ENCODE results near the gene MGAT3. TPM values are rescaled to one million over a fixed set of nuclear protein-coding genes. Genes with fewer than 3 reads are reported as not detected.

MGAT3 gene
- total RNA-seq, 1 experiment from 2014 or later, result 0.20 TPM

DNA sequence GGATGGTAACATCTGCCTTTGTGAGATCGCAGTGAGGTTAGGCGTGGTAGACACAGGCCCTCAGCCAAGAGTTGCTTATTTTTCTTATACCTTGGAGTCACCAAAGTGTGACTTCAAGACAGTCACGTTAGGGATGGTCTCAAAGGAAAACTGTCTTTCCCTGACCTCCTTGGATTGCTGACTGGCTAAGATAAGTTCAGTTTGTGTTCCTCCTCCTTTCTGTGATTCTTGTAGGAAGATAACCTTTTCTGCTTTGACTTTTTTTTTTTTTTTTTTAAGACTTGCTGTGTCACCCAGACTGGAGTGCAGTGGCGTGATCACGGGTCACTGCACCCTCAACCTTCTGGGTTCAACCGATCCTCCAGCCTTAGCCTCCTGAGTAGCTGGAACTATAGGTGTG is 34.1 kb upstream of the MGAT3 start:
- no peaks in the 10 kb centered on the region for H4K20me1 ChIP-seq (ENCODE audit: insufficient read depth)
- H3K9me2 ChIP-seq (ENCODE audit: insufficient read depth), result no peaks in the 10 kb centered on the region
- ChIA-PET POLR2A (interaction anchor here (0.7 kb wide), 1 partner anchor 1288 kb away, joined by 3 read pairs; no protein-coding TSS in a partner anchor), RAD21 (ENCODE audit: low non-redundant PET in 1 of 2, low total read pairs in 2 of 2, uncharacterized antibody in 2 of 2, unreplicated experiment in 2 of 2) (no interaction called here), CTCF (no interaction called here)
- ATAC-seq (no peak), DNase-seq (ENCODE audit: low read depth, low spot score) (no peak)
- no peak overlapping the region for H3K4me2 ChIP-seq (ENCODE audit: low read length)
- H3K9ac ChIP-seq (ENCODE audit: low read length), result no peak overlapping the region
- H3K9me3 ChIP-seq (ENCODE audit: control insufficient read depth in 1 of 2, insufficient read depth in 1 of 2, low read depth in 1 of 2, low read length in 2 of 2), result no peaks in the 10 kb centered on the region
- H3K36me3 ChIP-seq (ENCODE audit: control insufficient read depth in 1 of 2, insufficient read depth in 2 of 2, low read length in 2 of 2), result peaks cover 20 to 22% of the 10 kb centered on the region in 2 experiments; a peak in 3 of 4 replicates
- H3K27ac ChIP-seq (ENCODE audit: low read depth, low read length), result no peak overlapping the region
- TF ChIP-seq CEBPB (IDR thresholded peaks at IDR 0.05; ENCODE audit: low read depth), result no peak
- TF ChIP-seq CTCF (IDR thresholded peaks at IDR 0.05 in 2 of 3, conservative IDR thresholded peaks at IDR 0.05 in 1 of 3; ENCODE audit: borderline replicate concordance in 1 of 3, insufficient read depth in 1 of 3, low read depth in 2 of 3, low read length in 2 of 3), result no peak
- no peak for TF ChIP-seq FOSL1 (IDR thresholded peaks at IDR 0.05; ENCODE audit: low read depth)
- no peak for TF ChIP-seq EGR1 (IDR thresholded peaks at IDR 0.05; ENCODE audit: low read depth)
- no peak for TF ChIP-seq CBX3 (IDR thresholded peaks at IDR 0.05; ENCODE audit: low read depth)
- TF ChIP-seq ELF1 (IDR thresholded peaks at IDR 0.05; ENCODE audit: borderline replicate concordance, low read depth), result no peak
- no peak for TF ChIP-seq ZBTB33 (IDR thresholded peaks at IDR 0.05; ENCODE audit: extremely low read depth, insufficient replicate concordance, low read length)
- no peak for TF ChIP-seq SP1 (IDR thresholded peaks at IDR 0.05; ENCODE audit: low read depth)
- TF ChIP-seq TCF7L2 (IDR thresholded peaks at IDR 0.05; ENCODE audit: borderline replicate concordance, extremely low read depth, insufficient read depth, insufficient read length), result no peak
- no peak for TF ChIP-seq ZFX (IDR thresholded peaks at IDR 0.05)
- TF ChIP-seq POLR2AphosphoS5 (IDR thresholded peaks at IDR 0.05; ENCODE audit: low read depth, low read length), result no peak
- no peak for TF ChIP-seq SRF (IDR thresholded peaks at IDR 0.05; ENCODE audit: low read depth)
- no peak for TF ChIP-seq ZNF274 (IDR thresholded peaks at IDR 0.05; ENCODE audit: low read depth, low read length)
- TF ChIP-seq EZH2phosphoT487 (IDR thresholded peaks at IDR 0.05; ENCODE audit: borderline replicate concordance), result no peak
- no peak for TF ChIP-seq JUND (IDR thresholded peaks at IDR 0.05)
- TF ChIP-seq EZH2 (IDR thresholded peaks at IDR 0.05), result no peak
- TF ChIP-seq POLR2A (IDR thresholded peaks at IDR 0.05; ENCODE audit: borderline replicate concordance, extremely low read depth, insufficient read depth, insufficient read length), result no peak
- no peak for TF ChIP-seq RAD21 (IDR thresholded peaks at IDR 0.05; ENCODE audit: low read depth)
- TF ChIP-seq ATF3 (IDR thresholded peaks at IDR 0.05), result no peak
- TF ChIP-seq, protein P1, sequence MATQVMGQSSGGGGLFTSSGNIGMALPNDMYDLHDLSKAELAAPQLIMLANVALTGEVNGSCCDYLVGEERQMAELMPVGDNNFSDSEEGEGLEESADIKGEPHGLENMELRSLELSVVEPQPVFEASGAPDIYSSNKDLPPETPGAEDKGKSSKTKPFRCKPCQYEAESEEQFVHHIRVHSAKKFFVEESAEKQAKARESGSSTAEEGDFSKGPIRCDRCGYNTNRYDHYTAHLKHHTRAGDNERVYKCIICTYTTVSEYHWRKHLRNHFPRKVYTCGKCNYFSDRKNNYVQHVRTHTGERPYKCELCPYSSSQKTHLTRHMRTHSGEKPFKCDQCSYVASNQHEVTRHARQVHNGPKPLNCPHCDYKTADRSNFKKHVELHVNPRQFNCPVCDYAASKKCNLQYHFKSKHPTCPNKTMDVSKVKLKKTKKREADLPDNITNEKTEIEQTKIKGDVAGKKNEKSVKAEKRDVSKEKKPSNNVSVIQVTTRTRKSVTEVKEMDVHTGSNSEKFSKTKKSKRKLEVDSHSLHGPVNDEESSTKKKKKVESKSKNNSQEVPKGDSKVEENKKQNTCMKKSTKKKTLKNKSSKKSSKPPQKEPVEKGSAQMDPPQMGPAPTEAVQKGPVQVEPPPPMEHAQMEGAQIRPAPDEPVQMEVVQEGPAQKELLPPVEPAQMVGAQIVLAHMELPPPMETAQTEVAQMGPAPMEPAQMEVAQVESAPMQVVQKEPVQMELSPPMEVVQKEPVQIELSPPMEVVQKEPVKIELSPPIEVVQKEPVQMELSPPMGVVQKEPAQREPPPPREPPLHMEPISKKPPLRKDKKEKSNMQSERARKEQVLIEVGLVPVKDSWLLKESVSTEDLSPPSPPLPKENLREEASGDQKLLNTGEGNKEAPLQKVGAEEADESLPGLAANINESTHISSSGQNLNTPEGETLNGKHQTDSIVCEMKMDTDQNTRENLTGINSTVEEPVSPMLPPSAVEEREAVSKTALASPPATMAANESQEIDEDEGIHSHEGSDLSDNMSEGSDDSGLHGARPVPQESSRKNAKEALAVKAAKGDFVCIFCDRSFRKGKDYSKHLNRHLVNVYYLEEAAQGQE (IDR thresholded peaks at IDR 0.05; ENCODE audit: low read depth), result no peak
- no peaks in the 10 kb centered on the region for H3K4me1 ChIP-seq (ENCODE audit: control insufficient read depth in 1 of 2, insufficient read depth in 2 of 2, low read length in 2 of 2)
- H3K27me3 ChIP-seq (ENCODE audit: insufficient read depth, low read length), result no peaks in the 10 kb centered on the region
- intact Hi-C loops (cut with micrococcal nuclease), result no loop called here
- no peak overlapping the region for H3K4me3 ChIP-seq (replicated peaks in 1 of 2; ENCODE audit: low read depth in 1 of 2, low read length in 2 of 2)
- H2AFZ ChIP-seq (ENCODE audit: low read depth, low read length, poor library complexity, severe bottlenecking), result no peak overlapping the region
- no TSS peak for BruUV-seq (replicated peaks)
- no peaks in the 10 kb centered on the region for H3K79me2 ChIP-seq (ENCODE audit: insufficient read depth, low read length)

Data from HCT116 (cell line).